IMR-90 (cell line): ENCODE measurements around the gene WDR54. TPM values are rescaled to one million over a fixed set of nuclear protein-coding genes. Genes with fewer than 3 reads are reported as not detected.

Experiments
- ATAC-seq: fragments of 200-7000 bp; cut with Tn5 transposase; 2 replicates; pipeline ENCODE4 v1.9.1; 2020; ENCODE audit warnings: low read depth, mild to moderate bottlenecking, moderate library complexity
- BruUV-seq: library from RNA; stranded (reverse); fragments of 400-500 nt; replicated peaks from 2 replicates; lab custom pipeline; 2021; lab: Mats Ljungman, UMichigan
- CTCF ChIA-PET: fragments of 300-600 bp; formaldehyde crosslinking; extraction: SDS; loops from one replicate; lab custom pipeline; 2021; ENCODE audit warnings: antibody characterized with exemption; lab: Yijun Ruan, JAX
- POLR2A ChIA-PET: fragments of 300-600 bp; sonication (Branson Sonifier 250); formaldehyde crosslinking; loops from one replicate; lab custom pipeline; 2022; ENCODE audit warnings: antibody characterized with exemption; ENCODE audit not compliant: unreplicated experiment; lab: Charles Lee
- DNase-seq: peaks from one replicate; pipeline ENCODE4 v3.0.0; 2013
- H2AFZ ChIP-seq: replicated peaks from 2 replicates; pipeline ENCODE3; 2013; ENCODE audit warnings: low read length, mild to moderate bottlenecking; ENCODE audit not compliant: poor library complexity
- H2AK5ac ChIP-seq: 2 replicates; pipeline ENCODE4 v1.6.1; 2013; ENCODE audit warnings: low read depth, low read length, inconsistent platforms
- H2AK9ac ChIP-seq: replicated peaks from 2 replicates; pipeline ENCODE3; 2013; ENCODE audit warnings: mild to moderate bottlenecking, low read depth, low read length, moderate library complexity; ENCODE audit not compliant: poor library complexity
- H2BK120ac ChIP-seq: 2 replicates; pipeline ENCODE4 v1.6.1; 2013; ENCODE audit warnings: low read depth, low read length, inconsistent platforms
- H2BK15ac ChIP-seq: 3 replicates; pipeline ENCODE4 v1.6.1; 2013; ENCODE audit warnings: low read depth, low read length, inconsistent platforms
- H2BK20ac ChIP-seq: 2 replicates; pipeline ENCODE4 v1.6.1; 2013; ENCODE audit warnings: low read depth, mild to moderate bottlenecking, inconsistent platforms, low read length, moderate library complexity
- H2BK5ac ChIP-seq: 2 replicates; pipeline ENCODE4 v1.6.1; 2013; ENCODE audit warnings: mild to moderate bottlenecking, low read depth, low read length, inconsistent platforms; ENCODE audit not compliant: poor library complexity, severe bottlenecking
- H3K14ac ChIP-seq: replicated peaks from 2 replicates; pipeline ENCODE4 v1.6.1; 2013; ENCODE audit warnings: low read depth, low read length, inconsistent platforms
- H3K18ac ChIP-seq: 2 replicates; pipeline ENCODE4 v1.6.1; 2013; ENCODE audit warnings: low read depth, low read length, control low read depth
- H3K23ac ChIP-seq: 2 replicates; pipeline ENCODE4 v1.6.1; 2013; ENCODE audit warnings: low read depth, low read length, inconsistent platforms
- H3K27ac ChIP-seq: 2 replicates; pipeline ENCODE4 v1.5.1; 2013; ENCODE audit warnings: mild to moderate bottlenecking, control low read depth, low read length; ENCODE audit not compliant: insufficient read depth
- H3K27me3 ChIP-seq: 2 replicates; pipeline ENCODE4 v1.6.1; 2013; ENCODE audit warnings: low read length; ENCODE audit not compliant: control insufficient read depth, insufficient read depth
- H3K36me3 ChIP-seq: 2 replicates; pipeline ENCODE4 v1.6.1; 2013; ENCODE audit warnings: low read length, mixed read lengths; ENCODE audit not compliant: control insufficient read depth, insufficient read depth
- H3K4ac ChIP-seq: 2 replicates; pipeline ENCODE4 v1.6.1; 2013; ENCODE audit warnings: low read depth, low read length, inconsistent platforms
- H3K4me1 ChIP-seq: 2 replicates; pipeline ENCODE4 v1.6.1; 2013; ENCODE audit warnings: low read length, mixed read lengths; ENCODE audit not compliant: control insufficient read depth, insufficient read depth
- H3K4me2 ChIP-seq: 2 replicates; pipeline ENCODE4 v1.6.1; 2013; ENCODE audit warnings: low read depth, mild to moderate bottlenecking, control low read depth, low read length, moderate library complexity
- H3K4me3 ChIP-seq: 2 replicates; pipeline ENCODE4 v1.5.1; 2013; ENCODE audit warnings: low read depth, mild to moderate bottlenecking, control low read depth, low read length, moderate library complexity; ENCODE audit not compliant: insufficient read depth
- H3K56ac ChIP-seq: 2 replicates; pipeline ENCODE4 v1.6.1; 2013; ENCODE audit warnings: low read length, inconsistent platforms; ENCODE audit not compliant: insufficient read depth; ENCODE audit errors: extremely low read depth
- H3K79me1 ChIP-seq, 2 experiments: 2 replicates each; pipeline ENCODE4 v1.6.1; 2013; ENCODE audit warnings: low read length in 2 of 2, inconsistent platforms in 1 of 2, low read depth in 1 of 2
- H3K9ac ChIP-seq: 2 replicates; pipeline ENCODE4 v1.6.1; 2013; ENCODE audit warnings: low read depth, low read length, control low read depth
- H3K9me1 ChIP-seq: 2 replicates; pipeline ENCODE4 v1.6.1; 2013; ENCODE audit warnings: low read length, inconsistent platforms; ENCODE audit not compliant: insufficient read depth
- H3K9me3 ChIP-seq: 2 replicates; pipeline ENCODE4 v1.6.1; 2013; ENCODE audit warnings: low read length; ENCODE audit not compliant: control insufficient read depth, insufficient read depth
- H4K20me1 ChIP-seq: 2 replicates; pipeline ENCODE4 v1.6.1; 2013; ENCODE audit warnings: low read length, inconsistent platforms; ENCODE audit not compliant: insufficient read depth
- H4K5ac ChIP-seq: 2 replicates; pipeline ENCODE4 v1.6.1; 2013; ENCODE audit warnings: mild to moderate bottlenecking, low read depth, low read length, control low read depth
- H4K8ac ChIP-seq, 2 experiments: 2 replicates each; pipeline ENCODE4 v1.6.1; 2013; ENCODE audit warnings: low read depth in 2 of 2, low read length in 2 of 2, control low read depth in 1 of 2, inconsistent platforms in 1 of 2
- H4K91ac ChIP-seq: 2 replicates; pipeline ENCODE4 v1.6.1; 2013; ENCODE audit warnings: low read depth, low read length, inconsistent platforms; ENCODE audit not compliant: insufficient read depth
- BHLHE40 ChIP-seq: fragments of 150-350 bp; IDR thresholded peaks from 2 replicates; pipeline ENCODE4 v1.6.1; 2016; ENCODE audit warnings: mild to moderate bottlenecking, low read depth, low read length
- ELK1 ChIP-seq: fragments of 150-350 bp; IDR thresholded peaks from 2 replicates; pipeline ENCODE4 v1.6.1; 2016; ENCODE audit warnings: low read depth, mild to moderate bottlenecking, low read length, moderate library complexity, borderline replicate concordance
- FOS ChIP-seq: fragments of 150-350 bp; IDR thresholded peaks from 2 replicates; pipeline ENCODE4 v1.6.1; 2016; ENCODE audit warnings: low read depth, low read length
- MAFK ChIP-seq: IDR thresholded peaks from 2 replicates; pipeline ENCODE4 v1.6.1; 2012; ENCODE audit warnings: low read depth, low read length, improper control_type of control experiment
- MAZ ChIP-seq: IDR thresholded peaks from 2 replicates; pipeline ENCODE4 v1.6.1; 2012; ENCODE audit warnings: low read depth, mild to moderate bottlenecking, low read length, improper control_type of control experiment, moderate library complexity, borderline replicate concordance
- MXI1 ChIP-seq: IDR thresholded peaks from 2 replicates; pipeline ENCODE4 v1.6.1; 2012; ENCODE audit warnings: low read depth, mild to moderate bottlenecking, low read length, moderate library complexity, borderline replicate concordance
- NFE2L2 ChIP-seq: fragments of 150-350 bp; IDR thresholded peaks from 2 replicates; pipeline ENCODE4 v1.6.1; 2016; ENCODE audit warnings: low read depth, mild to moderate bottlenecking, low read length
- POLR2A ChIP-seq: IDR thresholded peaks from 2 replicates; pipeline ENCODE4 v1.6.1; 2012; ENCODE audit warnings: mild to moderate bottlenecking, low read depth, low read length
- RAD21 ChIP-seq: IDR thresholded peaks from 2 replicates; pipeline ENCODE4 v1.6.1; 2012; ENCODE audit warnings: low read length, improper control_type of control experiment
- RCOR1 ChIP-seq: IDR thresholded peaks from 2 replicates; pipeline ENCODE4 v1.6.1; 2012; ENCODE audit warnings: mild to moderate bottlenecking, low read length, improper control_type of control experiment; ENCODE audit not compliant: insufficient replicate concordance
- SMC3 ChIP-seq: fragments of 150-350 bp; IDR thresholded peaks from 2 replicates; pipeline ENCODE4 v1.6.1; 2016; ENCODE audit warnings: low read depth, mild to moderate bottlenecking, antibody characterized with exemption, low read length, moderate library complexity
- USF2 ChIP-seq: fragments of 150-350 bp; IDR thresholded peaks from 2 replicates; pipeline ENCODE4 v1.6.1; 2017; ENCODE audit warnings: mild to moderate bottlenecking, antibody characterized with exemption, low read length, low read depth
- WGBS, 2 experiments: methylation state at CpG; one replicate each; pipeline versions ENCODE4 v1.1.5 to v1.1.7; 2013; ENCODE audit warnings: missing lambda C conversion rate in 2 of 2; ENCODE audit not compliant: insufficient read length in 1 of 2; ENCODE audit errors: extremely low coverage in 2 of 2; 5-methylcytosine and 5-hydroxymethylcytosine counted together
- dilution Hi-C: fragments of 300-500 bp; cut with HindIII; formaldehyde crosslinking; loops from one replicate; pipeline ENCODE4 v1.14.3; 2018; ENCODE audit warnings: low sequenced_read_pairs; ENCODE audit not compliant: unreplicated experiment
- in situ Hi-C: fragments of 300-500 bp; cut with MboI; formaldehyde crosslinking; loops from 3 replicates; pipeline ENCODE4 v1.14.3; 2019; ENCODE audit warnings: low sequenced_read_pairs, inconsistent platforms, mixed read lengths
- intact Hi-C: fragments of 100-400 bp; cut with micrococcal nuclease; formaldehyde crosslinking; loops from 2 replicates; pipeline ENCODE4 v1.10.0; 2022
- polyA plus RNA-seq, 3 experiments: library from polyadenylated mRNA; depleted of rRNA; stranded (reverse); fragments of >200 nt; gene quantifications; 2 replicates each; pipeline ENCODE4 v1.2.3, GENCODE V29; 2012; ENCODE audit warnings: low replicate concordance in 1 of 3
- total RNA-seq: library from RNA; depleted of rRNA; stranded (reverse); fragments of >200 nt; gene quantifications from 2 replicates; pipeline ENCODE4 v1.2.3, GENCODE V29; 2012

WDR54 gene
- total and polyA plus RNA-seq, 2 of the 4 experiments (the other 2 are of a cell fraction), result 47.9 to 57.2 TPM

- H2BK20ac ChIP-seq, result no peak overlapping the region
- H4K91ac ChIP-seq, result no peak overlapping the region
- no peak overlapping the region for H2AK9ac ChIP-seq
- intact Hi-C loops (no loop called here), dilution Hi-C loops (no loop called here), in situ Hi-C loops (no loop called here)
- H3K18ac ChIP-seq, result no peak overlapping the region
- peaks cover 12% of the 10 kb centered on the region for H3K27me3 ChIP-seq
- H3K36me3 ChIP-seq, result peaks cover 3% of the 10 kb centered on the region; the same call in 1 of the 2 replicates
- H3K23ac ChIP-seq, result no peak overlapping the region
- TF ChIP-seq USF2 (no peak), RAD21 (no peak), FOS (no peak), MAFK (no peak), SMC3 (no peak), MAZ (no peak), BHLHE40 (no peak), NFE2L2 (no peak), ELK1 (no peak), POLR2A (no peak), RCOR1 (no peak), MXI1 (no peak)
- H3K14ac ChIP-seq, result no peak overlapping the region
- H3K4me1 ChIP-seq, result peaks cover 3% of the 10 kb centered on the region
- no peak overlapping the region for H3K4me2 ChIP-seq
- H2BK5ac ChIP-seq, result no peak overlapping the region
- CTCF ChIA-PET, result no interaction called here
- WGBS, 2 experiments, result no CpG with 5 or more reads among the region's 2 CpGs
- H4K5ac ChIP-seq, result no peak overlapping the region
- no peak overlapping the region for H4K8ac ChIP-seq
- no peak overlapping the region for H3K27ac ChIP-seq
- no peak overlapping the region for H2BK15ac ChIP-seq
- no peak overlapping the region for H3K9ac ChIP-seq
- ATAC-seq, result no peak
- H2AK5ac ChIP-seq, result no peak overlapping the region
- no peak overlapping the region for H3K56ac ChIP-seq
- H3K79me1 ChIP-seq, result peaks cover 2 to 8% of the 10 kb centered on the region in 2 experiments; a peak in 2 of 4 replicates
- no peak overlapping the region for H2BK120ac ChIP-seq
- H3K9me3 ChIP-seq, result no peaks in the 10 kb centered on the region
- DNase-seq, result no peak
- POLR2A ChIA-PET, result no interaction called here
- no peak overlapping the region for H3K4ac ChIP-seq
- no peaks in the 10 kb centered on the region for H4K20me1 ChIP-seq
- H2AFZ ChIP-seq, result no peak overlapping the region
- peaks cover 7% of the 10 kb centered on the region for H3K9me1 ChIP-seq
- H3K4me3 ChIP-seq, result no peak overlapping the region
- no TSS peak for BruUV-seq
Measured at GRCh38 chr2:74420006-74420405, 1.5 kb upstream of the WDR54 start.
